Epithelial cell of esophagus (primary cell): ENCODE data around the gene GAB1.

Experiments
- DNase-seq: peaks from one replicate; pipeline ENCODE4 v3.0.0; 2010; ENCODE audit warnings: low read depth
- H3K4me3 ChIP-seq: 2 replicates; pipeline ENCODE4 v1.5.1; 2011; ENCODE audit warnings: mild to moderate bottlenecking, low read length, control low read depth
- TF ChIP-seq, protein P1 (sequence below): IDR thresholded peaks from 2 replicates; pipeline ENCODE4 v1.5.1; 2011; ENCODE audit warnings: low read depth, mild to moderate bottlenecking, low read length, control low read depth, inconsistent platforms; ENCODE audit not compliant: insufficient read depth; ENCODE audit errors: missing control alignments

GAB1 gene

DNA sequence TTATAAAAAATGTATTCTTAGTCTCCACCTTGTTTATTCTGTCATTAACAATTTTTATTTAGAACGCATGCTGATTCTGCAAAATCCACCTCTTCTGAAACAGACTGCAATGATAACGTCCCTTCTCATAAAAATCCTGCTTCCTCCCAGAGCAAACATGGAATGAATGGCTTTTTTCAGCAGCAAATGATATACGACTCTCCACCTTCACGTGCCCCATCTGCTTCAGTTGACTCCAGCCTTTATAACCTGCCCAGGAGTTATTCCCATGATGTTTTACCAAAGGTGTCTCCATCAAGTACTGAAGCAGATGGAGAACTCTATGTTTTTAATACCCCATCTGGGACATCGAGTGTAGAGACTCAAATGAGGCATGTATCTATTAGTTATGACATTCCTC, 101.3 kb downstream of the GAB1 start:
- DNase-seq, result no peak
- TF ChIP-seq, protein P1, sequence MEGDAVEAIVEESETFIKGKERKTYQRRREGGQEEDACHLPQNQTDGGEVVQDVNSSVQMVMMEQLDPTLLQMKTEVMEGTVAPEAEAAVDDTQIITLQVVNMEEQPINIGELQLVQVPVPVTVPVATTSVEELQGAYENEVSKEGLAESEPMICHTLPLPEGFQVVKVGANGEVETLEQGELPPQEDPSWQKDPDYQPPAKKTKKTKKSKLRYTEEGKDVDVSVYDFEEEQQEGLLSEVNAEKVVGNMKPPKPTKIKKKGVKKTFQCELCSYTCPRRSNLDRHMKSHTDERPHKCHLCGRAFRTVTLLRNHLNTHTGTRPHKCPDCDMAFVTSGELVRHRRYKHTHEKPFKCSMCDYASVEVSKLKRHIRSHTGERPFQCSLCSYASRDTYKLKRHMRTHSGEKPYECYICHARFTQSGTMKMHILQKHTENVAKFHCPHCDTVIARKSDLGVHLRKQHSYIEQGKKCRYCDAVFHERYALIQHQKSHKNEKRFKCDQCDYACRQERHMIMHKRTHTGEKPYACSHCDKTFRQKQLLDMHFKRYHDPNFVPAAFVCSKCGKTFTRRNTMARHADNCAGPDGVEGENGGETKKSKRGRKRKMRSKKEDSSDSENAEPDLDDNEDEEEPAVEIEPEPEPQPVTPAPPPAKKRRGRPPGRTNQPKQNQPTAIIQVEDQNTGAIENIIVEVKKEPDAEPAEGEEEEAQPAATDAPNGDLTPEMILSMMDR, result no peak
- H3K4me3 ChIP-seq, result no peak overlapping the region

DNA sequence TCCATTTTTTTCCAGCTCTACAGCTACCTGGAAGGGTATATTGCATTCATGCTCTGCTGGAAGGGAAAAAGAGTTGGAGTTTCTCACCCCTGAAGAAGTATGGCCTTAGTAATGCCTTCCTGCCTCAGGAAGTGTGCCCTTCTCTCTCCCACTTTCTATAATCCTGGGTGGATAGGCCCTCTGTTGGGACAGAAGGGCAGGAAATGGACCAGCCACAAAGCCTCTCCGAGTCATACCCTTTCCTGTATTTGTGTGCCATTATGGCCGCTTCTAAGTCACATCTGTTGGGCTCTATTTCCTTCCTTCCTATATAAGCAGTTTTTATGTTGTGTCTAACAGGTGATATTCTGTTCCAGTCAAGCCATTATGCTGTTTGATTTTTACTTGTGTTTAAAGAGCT, 102.0 kb downstream of the GAB1 start:
- no peak overlapping the region for H3K4me3 ChIP-seq
- DNase-seq, result no peak
- TF ChIP-seq, protein P1, result no peak

DNA sequence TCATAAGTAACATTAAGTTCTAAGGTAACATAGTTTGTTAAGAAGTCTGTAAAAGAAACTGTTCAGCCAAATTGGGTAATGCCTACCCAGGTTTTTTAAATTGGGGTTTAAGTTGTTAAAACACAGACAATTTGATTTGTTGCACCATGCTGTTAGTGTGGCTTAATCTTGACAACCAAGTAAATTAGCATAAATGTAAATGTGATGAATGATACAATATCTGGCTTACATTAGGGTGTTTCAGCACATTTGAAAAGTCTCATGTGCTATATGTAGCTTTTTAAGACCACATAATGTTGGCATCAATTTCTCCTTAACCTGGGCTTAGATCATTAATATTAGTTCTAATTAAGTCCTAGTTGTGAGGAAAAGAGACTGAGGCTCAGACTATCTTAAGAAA, 104.4 kb downstream of the GAB1 start:
- H3K4me3 ChIP-seq, result no peak overlapping the region
- DNase-seq, result no peak
- TF ChIP-seq, protein P1, result no peak

DNA sequence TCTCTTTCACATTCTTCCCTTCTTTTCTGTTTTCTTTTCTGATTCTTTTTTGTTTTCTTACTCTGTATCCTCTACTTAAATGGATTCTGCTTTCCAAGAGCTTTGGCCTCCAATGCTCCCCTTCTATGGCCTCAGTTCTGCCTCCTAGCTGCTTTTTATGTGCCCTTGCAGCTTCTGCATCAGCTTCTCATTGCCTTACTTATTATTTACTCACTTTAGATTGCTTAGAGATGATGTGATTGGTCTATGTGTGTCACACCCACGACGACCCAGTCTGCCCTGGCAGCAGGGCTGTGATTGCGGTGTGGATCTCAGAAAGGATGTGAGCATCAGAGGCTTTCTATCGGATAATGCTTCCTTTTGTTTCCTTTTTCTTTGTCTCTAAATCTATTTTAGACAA, 105.0 kb downstream of the GAB1 start:
- H3K4me3 ChIP-seq, result no peak overlapping the region
- DNase-seq, result no peak
- TF ChIP-seq, protein P1, result no peak

DNA sequence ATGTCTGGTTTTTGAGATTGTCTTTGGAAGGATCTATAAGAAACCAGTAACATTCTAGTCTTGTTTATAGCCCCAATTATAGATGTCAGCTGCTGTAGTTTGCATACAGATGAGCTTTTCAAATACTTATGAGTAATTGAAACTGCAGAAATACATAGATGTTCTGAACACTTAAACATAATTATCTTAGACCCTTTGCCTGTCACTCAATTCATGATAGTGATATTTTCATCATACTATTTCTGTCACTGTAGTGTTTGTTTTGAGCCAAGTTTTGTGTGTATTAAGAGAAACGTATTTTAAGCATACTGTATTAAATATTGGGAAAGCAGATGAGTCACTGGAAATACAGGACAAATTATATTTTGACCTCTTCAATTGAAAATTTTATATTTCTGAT, 107.1 kb downstream of the GAB1 start:
- TF ChIP-seq, protein P1, result no peak
- H3K4me3 ChIP-seq, result no peak overlapping the region
- DNase-seq, result no peak

DNA sequence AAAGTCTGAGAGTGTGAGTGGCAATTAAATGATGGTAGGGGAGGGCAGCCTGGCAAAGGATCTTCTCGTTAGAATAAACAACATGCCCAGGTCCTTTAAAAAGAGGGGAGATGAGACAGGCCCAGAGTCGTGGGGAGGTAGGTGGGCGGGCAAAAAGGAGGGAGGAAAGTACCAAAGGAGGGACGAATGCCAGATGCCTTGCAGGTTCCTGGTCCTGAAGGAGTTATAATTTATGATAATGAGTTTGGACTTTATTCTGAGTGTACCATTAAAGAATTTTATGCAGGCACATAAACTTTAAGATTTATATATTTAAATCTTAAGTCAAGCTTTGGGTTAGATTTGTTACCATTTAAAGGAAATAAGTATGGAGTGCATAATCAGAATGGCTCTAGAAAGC, 114.5 kb downstream of the GAB1 start:
- DNase-seq, result no peak
- H3K4me3 ChIP-seq, result no peak overlapping the region
- TF ChIP-seq, protein P1, result no peak

DNA sequence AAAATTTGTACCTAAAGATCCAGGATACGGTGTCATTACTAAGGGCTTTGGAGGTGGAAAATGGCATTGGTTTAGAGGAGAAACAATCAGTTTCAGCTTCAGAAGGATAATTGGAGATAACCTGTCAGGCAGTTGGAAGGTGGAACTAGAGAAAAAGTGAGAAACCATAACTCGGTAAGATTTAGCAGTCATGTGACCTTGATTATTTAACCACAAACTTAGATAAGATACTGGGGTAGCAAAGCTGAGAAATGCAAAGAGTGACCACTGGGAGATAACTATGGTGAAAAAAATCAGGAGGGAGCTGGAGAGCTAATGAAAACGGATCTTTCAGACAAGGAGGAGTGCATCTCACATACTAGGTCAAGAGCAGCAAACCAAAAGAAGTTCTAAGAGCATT, 118.5 kb downstream of the GAB1 start:
- TF ChIP-seq, protein P1, result no peak

More for the DNA sequence above, 118.5 kb downstream of the GAB1 start:
- no peak overlapping the region for H3K4me3 ChIP-seq
- DNase-seq, result no peak
